Tibial nerve (tissue), 4 donors: ENCODE data around the gene BCAT1. TPM values are rescaled to one million over a fixed set of nuclear protein-coding genes. Genes with fewer than 3 reads are reported as not detected.
A peak's percentile ranks its signal among the peaks of the same experiment; 100 is the strongest.

Experiments
- DNase-seq, 2 donors: peaks; one replicate each; pipeline ENCODE4 v3.0.0-alpha.2; 2019; ENCODE audit warnings: low spot score in 2 of 2
- H3K27ac ChIP-seq, 4 donors: fragments of 200-600 bp; sonication (generic) in 3 of 4; one replicate each; pipeline ENCODE4 v1.5.1; 2017 to 2019; ENCODE audit warnings: mild to moderate bottlenecking in 1 of 4
- H3K27me3 ChIP-seq, 2 donors: fragments of 200-600 bp; sonication (generic) in 1 of 2; one replicate each; pipeline versions ENCODE4 v1.5.1 to v1.6.0; 2017 to 2019
- H3K36me3 ChIP-seq, 3 donors: fragments of 200-600 bp; sonication (generic); one replicate each; pipeline ENCODE4 v1.5.1; 2018 to 2019
- H3K4me1 ChIP-seq, 4 donors: fragments of 200-600 bp; sonication (generic) in 3 of 4; one replicate each; pipeline ENCODE4 v1.5.1; 2017 to 2019
- H3K4me3 ChIP-seq, 4 donors: fragments of 200-600 bp; sonication (generic) in 3 of 4; one replicate each; pipeline ENCODE4 v1.5.1; 2017 to 2019; ENCODE audit warnings: mild to moderate bottlenecking in 1 of 4, moderate library complexity in 1 of 4
- H3K9me3 ChIP-seq, 4 donors: fragments of 200-600 bp; sonication (generic) in 3 of 4; one replicate each; pipeline ENCODE4 v1.5.1; 2017 to 2019
- EP300 ChIP-seq, 2 donors: sonication (generic); formaldehyde crosslinking; IDR thresholded peaks; one replicate each; pipeline ENCODE4 v1.6.1; 2017; ENCODE audit warnings: antibody characterized with exemption in 2 of 2, mild to moderate bottlenecking in 1 of 2
- POLR2A ChIP-seq, 2 donors: fragments of 450-650 bp; IDR thresholded peaks; one replicate each; pipeline ENCODE4 v1.6.1; 2017; ENCODE audit warnings: antibody characterized with exemption in 2 of 2, mild to moderate bottlenecking in 2 of 2, moderate library complexity in 2 of 2
- WGBS, 2 donors: methylation state at CpG; one replicate each; pipeline ENCODE4 v1.1.5; 2018; 5-methylcytosine and 5-hydroxymethylcytosine counted together
- total RNA-seq, 4 donors: library from RNA; depleted of rRNA; stranded (reverse); fragments of >200 nt; gene quantifications; one replicate each; pipeline ENCODE4 v1.1.0, GENCODE V29; 2016
- TF ChIP-seq, protein P1 (sequence below), 5 experiments: fragments of 200-600 bp in 3 of 5; fragments of 450-650 bp in 2 of 5; sonication (generic) in 3 of 5; IDR thresholded peaks; one replicate each; pipeline ENCODE4 v1.5.1; 2016 to 2019; ENCODE audit warnings: antibody characterized with exemption in 5 of 5, mild to moderate bottlenecking in 3 of 5, moderate library complexity in 2 of 5

Gene BCAT1
- total RNA-seq, 4 donors from 2014 or later, result 17.8 to 41.1 (median 35.0) TPM

DNA sequence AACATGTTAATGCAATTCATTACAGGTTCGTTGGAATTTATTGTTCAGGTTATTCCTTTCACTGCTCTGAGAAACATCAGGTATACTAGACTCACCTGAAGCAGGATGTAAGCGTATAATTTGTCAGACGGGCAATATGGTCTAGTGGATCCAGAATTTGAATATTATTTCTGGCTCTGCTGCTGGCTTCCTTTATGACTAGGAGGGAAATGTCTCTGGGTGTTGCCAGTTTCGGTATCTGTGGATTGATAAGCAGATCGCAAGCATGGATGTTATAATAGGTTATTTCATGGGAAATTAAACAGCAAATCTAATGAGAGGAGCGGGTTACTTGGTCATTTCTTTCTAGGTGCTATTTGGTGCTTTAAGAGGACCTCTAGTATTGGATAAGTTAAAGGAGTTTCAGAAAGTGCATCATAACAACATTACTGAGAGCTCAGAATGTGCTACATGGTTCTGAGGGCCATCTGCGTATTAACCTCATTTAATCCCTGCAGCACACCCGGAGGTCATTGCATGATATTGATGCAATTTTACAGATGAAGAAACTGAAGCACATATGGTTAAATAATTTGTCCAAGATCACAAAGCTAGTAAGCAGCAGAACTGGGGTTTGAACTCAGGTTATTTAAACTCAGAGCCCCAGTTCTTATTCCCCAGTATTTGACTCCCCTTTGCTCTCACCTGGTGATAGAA lies 47.3 kb upstream of the BCAT1 start:
- no peaks in the 10 kb centered on the region for H3K27me3 ChIP-seq
- peaks cover 0 to 13% (median 0%) of the 10 kb centered on the region in 4 donors for H3K4me1 ChIP-seq
- no peaks in the 10 kb centered on the region for H3K36me3 ChIP-seq

DNA sequence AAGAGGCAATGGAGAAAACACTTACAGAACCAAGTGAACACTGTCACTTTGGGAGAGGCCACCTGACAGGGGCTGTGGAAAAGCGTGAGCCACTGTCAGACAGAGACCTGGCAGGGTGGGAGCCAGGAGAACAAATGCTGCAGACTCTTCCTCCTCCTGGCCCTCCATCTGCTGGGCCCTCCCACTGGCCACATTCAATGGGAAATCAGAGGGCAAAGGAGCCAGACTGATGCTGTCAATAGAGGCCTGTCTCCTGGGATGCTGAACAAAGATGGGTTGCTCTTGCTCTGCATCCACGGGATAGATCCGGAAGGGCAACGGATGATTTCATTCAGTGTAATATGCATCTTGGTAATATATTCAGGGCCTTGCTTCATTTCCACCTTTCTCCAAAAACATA lies 44.9 kb upstream of the BCAT1 start:
- Histone ChIP-seq H3K4me1 (peaks cover 0 to 13% (median 0%) of the 10 kb centered on the region in 4 donors), H3K27me3 (no peaks in the 10 kb centered on the region), H3K9me3 (no peaks in the 10 kb centered on the region), H3K4me3 (no peak overlapping the region), H3K36me3 (no peaks in the 10 kb centered on the region), H3K27ac (no peak overlapping the region)
- 83 to 87% methylated on average over 4 of the region's 4 CpGs for WGBS, 2 donors
- DNase-seq, result no peak
- no peak for TF ChIP-seq POLR2A (IDR thresholded peaks at IDR 0.05)
- no peak for TF ChIP-seq EP300 (IDR thresholded peaks at IDR 0.05)
- TF ChIP-seq, protein P1, sequence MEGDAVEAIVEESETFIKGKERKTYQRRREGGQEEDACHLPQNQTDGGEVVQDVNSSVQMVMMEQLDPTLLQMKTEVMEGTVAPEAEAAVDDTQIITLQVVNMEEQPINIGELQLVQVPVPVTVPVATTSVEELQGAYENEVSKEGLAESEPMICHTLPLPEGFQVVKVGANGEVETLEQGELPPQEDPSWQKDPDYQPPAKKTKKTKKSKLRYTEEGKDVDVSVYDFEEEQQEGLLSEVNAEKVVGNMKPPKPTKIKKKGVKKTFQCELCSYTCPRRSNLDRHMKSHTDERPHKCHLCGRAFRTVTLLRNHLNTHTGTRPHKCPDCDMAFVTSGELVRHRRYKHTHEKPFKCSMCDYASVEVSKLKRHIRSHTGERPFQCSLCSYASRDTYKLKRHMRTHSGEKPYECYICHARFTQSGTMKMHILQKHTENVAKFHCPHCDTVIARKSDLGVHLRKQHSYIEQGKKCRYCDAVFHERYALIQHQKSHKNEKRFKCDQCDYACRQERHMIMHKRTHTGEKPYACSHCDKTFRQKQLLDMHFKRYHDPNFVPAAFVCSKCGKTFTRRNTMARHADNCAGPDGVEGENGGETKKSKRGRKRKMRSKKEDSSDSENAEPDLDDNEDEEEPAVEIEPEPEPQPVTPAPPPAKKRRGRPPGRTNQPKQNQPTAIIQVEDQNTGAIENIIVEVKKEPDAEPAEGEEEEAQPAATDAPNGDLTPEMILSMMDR (IDR thresholded peaks at IDR 0.05), result no peak

More for the DNA sequence above, 47.3 kb upstream of the BCAT1 start:
- no peak overlapping the region for H3K4me3 ChIP-seq
- 84 to 86% methylated on average over 8 of the region's 8 CpGs for WGBS, 2 donors
- TF ChIP-seq, protein P1 (IDR thresholded peaks at IDR 0.05), result no peak
- TF ChIP-seq POLR2A (IDR thresholded peaks at IDR 0.05), result no peak
- no peak for TF ChIP-seq EP300 (IDR thresholded peaks at IDR 0.05)
- H3K27ac ChIP-seq, result no peak overlapping the region
- no peaks in the 10 kb centered on the region for H3K9me3 ChIP-seq
- no peak for DNase-seq

DNA sequence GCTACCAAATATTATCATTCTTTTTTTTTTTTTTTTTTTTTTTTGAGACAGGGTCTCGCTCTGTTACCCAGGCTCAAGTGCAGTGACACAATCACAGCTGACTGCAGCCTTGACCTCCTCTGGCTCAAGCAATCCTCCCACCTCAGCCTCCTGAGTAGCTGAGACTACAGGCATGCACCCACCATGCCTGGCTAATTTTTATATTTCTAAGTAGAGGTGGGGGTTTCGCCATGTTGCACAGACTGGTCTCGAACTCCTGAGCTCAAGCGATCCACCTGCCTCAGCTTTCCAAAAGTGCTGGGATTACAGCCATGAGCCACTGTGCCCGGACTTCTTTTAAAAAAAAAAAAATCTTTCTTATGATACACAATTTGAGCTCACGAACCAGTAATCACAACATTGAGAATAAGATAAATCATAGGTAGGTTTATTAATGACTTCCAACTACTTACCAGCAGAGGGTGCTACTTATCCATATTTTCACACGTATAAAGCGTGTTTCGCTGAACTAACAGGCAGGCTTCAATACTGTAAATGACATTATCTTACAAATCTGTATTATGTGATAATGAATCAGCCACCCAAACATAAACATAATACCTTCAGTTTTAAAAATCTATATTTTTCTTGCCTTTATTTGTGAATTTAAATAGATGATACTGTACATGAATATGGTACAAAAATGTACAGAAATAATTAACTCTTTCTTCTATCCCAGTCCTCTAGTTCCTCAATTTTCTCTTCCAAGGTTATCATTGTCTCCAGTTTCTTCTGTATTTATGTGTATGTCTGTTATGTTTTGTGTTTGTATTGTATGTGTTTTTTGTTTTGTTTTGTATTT lies 42.5 kb upstream of the BCAT1 start:
- Histone ChIP-seq H3K4me3 (no peak overlapping the region), H3K36me3 (no peaks in the 10 kb centered on the region), H3K27me3 (no peaks in the 10 kb centered on the region), H3K4me1 (no peaks in the 10 kb centered on the region), H3K9me3 (no peaks in the 10 kb centered on the region), H3K27ac (no peak overlapping the region)
- no peak for DNase-seq
- TF ChIP-seq EP300 (IDR thresholded peaks at IDR 0.05) (no peak), POLR2A (IDR thresholded peaks at IDR 0.05) (no peak)
- TF ChIP-seq, protein P1 (IDR thresholded peaks at IDR 0.05), result peak; percentile 42 to 67 (median 44)
- 37 to 39% methylated on average over 9 of the region's 9 CpGs for WGBS, 2 donors

DNA sequence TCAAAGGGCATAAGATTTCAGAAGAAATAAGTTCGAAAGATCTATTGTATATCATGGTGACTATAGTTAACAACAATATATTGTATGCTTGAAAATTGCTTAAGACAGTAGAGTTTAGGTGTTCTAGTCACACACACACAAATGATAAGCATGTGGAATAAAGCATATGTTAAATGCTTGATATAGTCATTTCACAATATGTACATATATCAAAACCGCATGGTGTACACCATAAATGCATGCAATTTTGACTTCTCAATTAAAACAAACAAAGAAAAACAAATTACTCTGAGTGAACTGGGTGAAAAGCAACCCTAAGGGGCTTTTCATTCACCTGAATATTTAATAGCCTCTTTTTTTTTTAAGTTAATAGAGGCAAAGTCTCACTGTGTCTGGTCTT lies 40.3 kb upstream of the BCAT1 start:
- no peak for DNase-seq
- H3K4me3 ChIP-seq, result no peak overlapping the region
- H3K36me3 ChIP-seq, result no peaks in the 10 kb centered on the region
- no peak overlapping the region for H3K27ac ChIP-seq
- peaks cover 0 to 2% (median 0%) of the 10 kb centered on the region in 4 donors for H3K9me3 ChIP-seq
- H3K27me3 ChIP-seq, result no peaks in the 10 kb centered on the region
- H3K4me1 ChIP-seq, result no peaks in the 10 kb centered on the region
- TF ChIP-seq POLR2A (IDR thresholded peaks at IDR 0.05) (no peak), EP300 (IDR thresholded peaks at IDR 0.05) (no peak)
- TF ChIP-seq, protein P1 (IDR thresholded peaks at IDR 0.05), result no peak
- 91 to 93% methylated on average over 2 of the region's 2 CpGs for WGBS, 2 donors

DNA sequence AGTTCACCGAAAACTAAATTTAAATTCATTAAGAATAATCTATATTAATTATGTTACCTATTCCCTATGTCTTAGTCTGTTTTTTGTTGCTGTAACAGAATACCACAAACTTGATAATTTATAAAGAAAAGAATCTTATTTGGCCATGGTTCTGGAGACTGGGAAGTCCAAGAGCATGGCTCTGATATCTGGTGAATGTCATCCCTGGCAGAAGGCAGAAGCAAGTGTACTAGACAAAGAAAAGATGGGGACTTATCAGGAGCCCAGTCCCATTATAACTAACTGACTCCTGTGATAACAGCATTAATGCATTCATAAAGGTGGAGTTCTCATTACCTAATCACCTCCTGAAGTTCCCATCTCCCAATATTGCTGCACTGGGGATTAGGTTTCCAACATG lies 33.3 kb upstream of the BCAT1 start:
- no peaks in the 10 kb centered on the region for H3K4me1 ChIP-seq
- H3K4me3 ChIP-seq, result no peak overlapping the region
- 98 to 100% methylated on average over 1 of the region's 1 CpG for WGBS, 2 donors
- H3K27me3 ChIP-seq, result no peaks in the 10 kb centered on the region
- no peak for DNase-seq
- no peaks in the 10 kb centered on the region for H3K36me3 ChIP-seq
- no peak for TF ChIP-seq POLR2A (IDR thresholded peaks at IDR 0.05)
- TF ChIP-seq, protein P1 (IDR thresholded peaks at IDR 0.05), result no peak
- no peak for TF ChIP-seq EP300 (IDR thresholded peaks at IDR 0.05)
- no peak overlapping the region for H3K27ac ChIP-seq
- peaks cover 0 to 22% (median 0%) of the 10 kb centered on the region in 4 donors for H3K9me3 ChIP-seq
